ENCODE data around the gene SEC23B.
A peak's percentile ranks its signal among the peaks of the same experiment; 100 is the strongest.
"Not testable (repeated sequence)": the region's sequence is repeated elsewhere in the genome, so short reads cannot be mapped to it uniquely, and the experiment has no call there.

The SEC23B gene

GRCh38 chr20:18524646-18525045, 16.9 kb downstream of the SEC23B start:
- DNase-seq (ENCODE audit: low read depth in 2 of 3, low spot score in 1 of 3), result no peak

- not testable (repeated sequence) for DNase-seq (ENCODE audit: low read depth in 2 of 3, low spot score in 1 of 3)
Measured at GRCh38 chr20:18526761-18527160, 19.0 kb downstream of the SEC23B start.

GRCh38 chr20:18527339-18527738, 19.6 kb downstream of the SEC23B start:
- DNase-seq (ENCODE audit: low read depth in 2 of 3, low spot score in 1 of 3), result no peak

- DNase-seq (ENCODE audit: low read depth in 2 of 3, low spot score in 1 of 3), result no peak
Measured at GRCh38 chr20:18527836-18528235, 20.1 kb downstream of the SEC23B start.

- no peak for DNase-seq (ENCODE audit: low read depth in 2 of 3, low spot score in 1 of 3)
Measured at GRCh38 chr20:18529041-18529440, 21.3 kb downstream of the SEC23B start.

GRCh38 chr20:18532626-18533025, 24.9 kb downstream of the SEC23B start:
- DNase-seq (ENCODE audit: low read depth in 2 of 3, low spot score in 1 of 3), result no peak

GRCh38 chr20:18533491-18533890, 25.8 kb downstream of the SEC23B start:
- no peak for DNase-seq (ENCODE audit: low read depth in 2 of 3, low spot score in 1 of 3)

GRCh38 chr20:18533978-18534644, 26.4 kb downstream of the SEC23B start:
- DNase-seq (ENCODE audit: low read depth in 2 of 3, low spot score in 1 of 3), result no peak

GRCh38 chr20:18537651-18538050, 29.9 kb downstream of the SEC23B start:
- DNase-seq (ENCODE audit: low read depth in 2 of 3, low spot score in 1 of 3), result no peak

- DNase-seq (ENCODE audit: low read depth in 2 of 3, low spot score in 1 of 3), result no peak
Measured at GRCh38 chr20:18541741-18542140, 34.0 kb downstream of the SEC23B start.

GRCh38 chr20:18543216-18543615, 35.5 kb downstream of the SEC23B start:
- DNase-seq (ENCODE audit: low read depth in 2 of 3, low spot score in 1 of 3), result no peak

GRCh38 chr20:18543932-18544331, 36.2 kb downstream of the SEC23B start:
- DNase-seq (ENCODE audit: low read depth in 2 of 3, low spot score in 1 of 3), result no peak

- DNase-seq (ENCODE audit: low read depth in 2 of 3, low spot score in 1 of 3), result no peak
Measured at GRCh38 chr20:18545566-18545965, 37.8 kb downstream of the SEC23B start.

- no peak for DNase-seq (ENCODE audit: low read depth in 2 of 3, low spot score in 1 of 3)
Measured at GRCh38 chr20:18548465-18548864, 40.7 kb downstream of the SEC23B start.

GRCh38 chr20:18553746-18554145, 46.0 kb downstream of the SEC23B start:
- no peak for DNase-seq (ENCODE audit: low read depth in 2 of 3, low spot score in 1 of 3)

- DNase-seq (ENCODE audit: low read depth in 2 of 3, low spot score in 1 of 3), result peak; percentile 84 to 93 (median 89)
Measured at GRCh38 chr20:18566892-18567738, 59.4 kb downstream of the SEC23B start, which contains the start of gene SMIM26. SMIM26 (plus strand) TSS chr20:18567432; CDS start chr20:18567479, 47 bp downstream.

- DNase-seq (ENCODE audit: low read depth in 2 of 3, low spot score in 1 of 3), result no peak
Measured at GRCh38 chr20:18567739-18568091, 60.0 kb downstream of the SEC23B start.

GRCh38 chr20:18571009-18571408, 63.3 kb downstream of the SEC23B start:
- no peak for DNase-seq (ENCODE audit: low read depth in 2 of 3, low spot score in 1 of 3)

- DNase-seq (ENCODE audit: low read depth in 2 of 3, low spot score in 1 of 3), result no peak
Measured at GRCh38 chr20:18571578-18571977, 63.8 kb downstream of the SEC23B start.

GRCh38 chr20:18577942-18578341, 70.2 kb downstream of the SEC23B start:
- DNase-seq (ENCODE audit: low read depth in 2 of 3, low spot score in 1 of 3), result no peak

- no peak for DNase-seq (ENCODE audit: low read depth in 2 of 3, low spot score in 1 of 3)
Measured at GRCh38 chr20:18578581-18578980, 70.8 kb downstream of the SEC23B start.

- no peak for DNase-seq (ENCODE audit: low read depth in 2 of 3, low spot score in 1 of 3)
Measured at GRCh38 chr20:18580012-18580411, 72.3 kb downstream of the SEC23B start.

Measured in stimulated activated CD4-positive, alpha-beta T cell treated with anti-CD3 and anti-CD28 coated beads, Interleukin-12 subunit alpha, Interleukin-12 subunit beta, amount 100 ng/mL, for 48 hours (primary cell).